ENCODE data around the gene SLC33A1.
"Not testable (repeated sequence)": the region's sequence is repeated elsewhere in the genome, so short reads cannot be mapped to it uniquely, and the experiment has no call there.

Gene SLC33A1

DNA sequence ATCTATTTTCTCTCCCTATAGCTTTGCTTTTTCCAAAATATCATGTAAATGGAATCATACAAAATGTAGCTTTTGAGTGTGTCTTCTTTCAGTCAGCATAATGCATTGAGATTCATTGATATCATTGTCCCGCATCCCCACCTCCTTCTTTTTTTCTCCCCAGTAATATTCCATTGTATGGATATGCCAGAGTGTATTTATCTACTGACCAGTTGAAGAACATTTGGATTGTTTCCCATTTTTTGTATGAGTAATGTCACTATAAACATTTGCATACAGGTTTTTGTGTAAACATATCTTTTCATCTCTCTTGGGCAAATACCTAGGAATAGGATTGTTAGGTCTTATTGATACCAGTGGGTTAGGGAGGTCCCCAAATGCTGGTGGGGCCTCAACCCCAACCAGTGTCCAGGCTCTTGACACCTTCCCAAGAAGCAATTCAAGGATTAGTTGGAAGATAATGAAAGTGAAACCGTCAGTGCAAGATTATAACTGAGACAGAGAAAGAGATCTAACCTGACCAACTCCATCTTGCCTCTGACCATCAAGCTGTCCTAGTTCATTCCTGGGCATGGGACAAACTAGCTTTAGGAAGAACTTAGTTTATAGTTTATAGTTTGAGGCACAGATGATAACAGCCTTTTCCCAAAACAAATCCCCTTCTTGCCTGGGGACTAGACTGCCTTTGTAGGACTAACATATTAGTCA is 7.4 kb upstream of the SLC33A1 start:
- DNase-seq (ENCODE audit: low spot score), result no peak

DNA sequence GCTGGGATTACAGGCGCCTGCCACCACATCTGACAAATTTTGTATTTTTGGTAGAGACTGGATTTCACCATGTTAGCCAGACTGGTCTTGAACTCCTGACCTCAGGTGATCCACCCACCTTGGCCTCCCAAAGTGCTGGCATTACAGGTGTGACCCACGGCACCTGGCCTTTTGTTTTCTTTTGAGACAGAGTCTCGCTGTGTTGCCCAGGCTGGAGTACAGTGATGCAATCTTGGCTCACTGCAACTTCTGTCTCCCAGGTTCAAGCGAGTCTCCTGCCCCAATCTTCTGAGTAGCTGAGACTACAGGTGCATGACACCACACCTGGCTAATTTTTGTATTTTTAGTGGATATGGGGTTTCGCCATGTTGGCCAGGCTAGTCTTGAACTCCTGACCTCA is 6.2 kb upstream of the SLC33A1 start:
- DNase-seq (ENCODE audit: low spot score), result not testable (repeated sequence)

DNA sequence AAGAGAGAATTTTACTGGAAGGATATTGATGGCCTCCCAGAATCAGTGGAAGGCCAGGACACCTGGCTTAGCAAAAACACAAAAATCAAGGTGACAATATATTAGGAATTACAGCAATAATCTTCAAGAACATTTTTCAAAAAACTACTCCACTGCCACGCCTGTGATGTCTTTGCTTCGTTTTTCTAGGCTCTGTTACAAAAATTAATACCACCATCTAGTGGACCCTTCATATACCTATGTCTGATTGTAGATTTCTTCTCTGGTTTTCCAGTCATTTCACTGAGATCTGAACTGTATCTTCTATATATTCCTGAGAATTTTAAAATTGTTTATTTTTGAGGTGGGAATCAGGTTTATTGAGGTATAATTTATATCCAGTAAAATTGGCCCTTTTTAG is 5.6 kb upstream of the SLC33A1 start:
- DNase-seq (ENCODE audit: low spot score), result no peak

DNA sequence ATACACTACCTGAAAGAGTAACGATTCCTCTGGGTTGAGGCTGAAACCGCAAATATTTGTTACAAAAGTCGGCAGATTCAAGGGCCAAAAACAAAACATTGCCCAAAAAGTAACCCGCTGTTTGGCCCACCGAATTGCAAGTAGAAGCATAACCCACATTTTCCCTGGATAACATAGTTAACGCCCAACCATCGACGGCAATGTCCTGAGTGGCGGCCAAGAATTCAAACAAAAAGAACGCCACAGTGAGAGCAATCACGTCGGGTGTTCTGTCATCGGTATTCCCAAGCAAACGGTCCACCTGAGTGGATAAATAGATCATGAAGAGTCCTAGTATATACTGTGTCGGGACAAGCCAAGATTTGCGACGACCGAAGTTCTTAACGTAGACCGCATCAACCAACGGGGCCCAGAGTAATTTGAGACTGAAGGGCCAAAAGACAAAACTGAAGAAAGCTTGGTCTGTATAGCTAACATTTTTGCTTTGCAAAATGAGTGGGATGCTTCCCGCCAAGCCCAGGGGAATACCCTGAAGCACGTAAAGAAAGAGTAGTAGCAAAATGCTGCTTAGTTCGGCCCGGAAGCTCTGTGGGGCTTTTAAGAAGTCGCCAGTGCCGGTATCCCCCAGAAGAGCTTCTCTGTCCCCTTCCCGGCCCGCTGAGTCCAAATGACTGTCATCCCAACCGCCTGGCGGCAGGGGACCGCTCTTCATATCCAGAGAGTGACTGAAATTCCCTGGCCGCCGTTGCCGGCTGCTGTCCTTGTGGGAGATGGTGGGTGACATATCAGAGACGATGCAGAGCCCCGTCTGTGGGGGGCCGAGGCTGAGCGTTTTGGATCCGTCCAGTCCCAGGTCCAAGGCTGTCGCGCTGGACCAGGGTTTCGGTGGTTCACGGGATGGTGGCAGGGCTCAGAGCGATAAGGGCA is 750 bp downstream of the SLC33A1 start:
- peak; percentile 7 for DNase-seq (ENCODE audit: low spot score)

DNA sequence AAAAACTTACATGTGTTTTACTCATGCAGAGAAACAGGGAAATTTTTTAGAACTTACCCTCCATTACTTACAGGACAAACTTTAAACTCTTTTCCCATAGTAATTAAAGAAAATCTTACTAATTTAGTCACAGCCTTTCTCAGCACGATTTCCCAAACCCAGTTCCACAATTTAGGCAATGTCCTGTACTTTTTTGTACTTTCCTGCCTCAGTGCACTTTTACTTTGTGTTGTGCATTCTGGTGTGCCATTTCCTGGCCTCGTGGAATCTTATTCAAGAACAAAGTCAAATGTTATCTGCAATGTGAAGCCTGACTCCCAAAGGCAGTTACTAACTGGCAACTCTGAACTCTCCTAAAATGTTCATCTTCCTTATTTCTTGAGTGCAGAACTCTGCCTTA is 1.9 kb downstream of the SLC33A1 start:
- DNase-seq (ENCODE audit: low spot score), result no peak

DNA sequence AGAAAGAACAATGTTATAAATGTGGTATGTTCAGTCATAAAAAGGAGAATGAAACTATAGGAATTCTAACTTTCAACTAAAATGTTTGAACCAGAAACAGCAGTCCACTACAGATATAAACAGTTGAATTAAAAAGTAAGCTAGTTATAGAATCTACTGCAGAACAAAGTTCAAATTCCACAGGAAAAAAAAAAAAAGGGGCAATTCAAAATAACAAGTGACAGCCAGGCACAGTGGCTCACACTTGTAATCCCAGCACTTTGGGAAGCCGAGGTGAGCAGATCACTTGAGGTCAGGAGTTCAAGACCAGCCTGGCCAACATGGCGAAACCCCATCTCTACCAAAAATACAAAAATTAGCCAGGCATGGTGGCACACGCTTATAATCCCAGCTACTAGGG is 4.8 kb downstream of the SLC33A1 start:
- DNase-seq (ENCODE audit: low spot score), result not testable (repeated sequence)

DNA sequence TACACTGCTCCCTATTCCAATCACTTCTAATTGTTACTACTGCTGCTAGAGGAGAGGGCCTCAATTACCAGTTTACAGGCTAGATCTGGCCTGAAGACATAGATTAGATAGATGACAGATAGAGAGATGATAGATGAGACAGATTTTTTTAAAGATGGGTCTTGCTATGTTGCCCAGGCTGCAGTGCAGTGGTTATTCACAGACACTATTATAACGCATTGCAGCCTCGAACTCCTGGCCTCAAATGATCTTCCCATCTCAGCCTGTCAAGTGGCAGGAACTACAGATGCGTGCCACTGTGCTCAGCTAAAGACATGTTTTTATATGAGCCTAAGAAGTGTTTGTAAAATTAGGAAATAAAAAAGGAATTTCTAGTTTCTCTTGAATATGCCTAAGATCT is 6.2 kb downstream of the SLC33A1 start:
- no peak for DNase-seq (ENCODE audit: low spot score)

DNA sequence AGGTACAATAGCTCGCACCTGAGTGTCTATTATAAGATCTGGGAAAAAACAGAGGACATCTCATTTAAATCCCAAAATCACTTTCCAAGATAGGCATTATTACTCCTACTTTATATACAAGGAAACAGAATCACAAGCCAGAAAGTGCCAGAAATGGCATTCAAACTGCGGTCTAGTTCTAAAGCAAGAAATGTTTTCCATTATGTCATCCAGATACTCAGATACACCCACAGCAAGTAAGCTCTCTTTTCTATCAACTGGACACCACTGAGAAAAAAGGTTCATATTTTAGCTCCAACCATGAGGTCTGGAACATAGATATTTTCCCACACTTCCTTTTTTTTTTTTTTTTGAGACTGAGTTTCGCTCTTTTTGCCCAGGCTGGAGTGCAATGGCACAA is 8.1 kb downstream of the SLC33A1 start:
- no peak for DNase-seq (ENCODE audit: low spot score)

DNA sequence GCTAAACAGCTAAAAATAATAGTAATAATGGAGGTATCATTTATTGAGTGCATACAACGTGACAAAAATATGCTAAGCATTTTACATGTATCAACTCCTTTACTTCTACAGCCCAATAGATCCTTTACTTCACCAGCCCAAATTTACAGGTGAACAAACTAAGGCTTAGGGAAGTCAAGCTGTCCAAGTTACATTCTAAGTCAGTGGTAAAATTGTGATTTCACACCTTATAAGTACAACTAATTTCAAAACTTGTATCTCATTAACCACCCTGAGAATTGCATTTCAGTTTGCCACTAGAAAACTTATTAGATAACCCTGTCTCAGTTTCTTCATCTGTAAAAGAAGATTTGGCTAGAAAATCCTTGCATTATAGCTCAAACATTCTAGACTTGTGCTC is 10.7 kb downstream of the SLC33A1 start:
- DNase-seq (ENCODE audit: low spot score), result no peak

DNA sequence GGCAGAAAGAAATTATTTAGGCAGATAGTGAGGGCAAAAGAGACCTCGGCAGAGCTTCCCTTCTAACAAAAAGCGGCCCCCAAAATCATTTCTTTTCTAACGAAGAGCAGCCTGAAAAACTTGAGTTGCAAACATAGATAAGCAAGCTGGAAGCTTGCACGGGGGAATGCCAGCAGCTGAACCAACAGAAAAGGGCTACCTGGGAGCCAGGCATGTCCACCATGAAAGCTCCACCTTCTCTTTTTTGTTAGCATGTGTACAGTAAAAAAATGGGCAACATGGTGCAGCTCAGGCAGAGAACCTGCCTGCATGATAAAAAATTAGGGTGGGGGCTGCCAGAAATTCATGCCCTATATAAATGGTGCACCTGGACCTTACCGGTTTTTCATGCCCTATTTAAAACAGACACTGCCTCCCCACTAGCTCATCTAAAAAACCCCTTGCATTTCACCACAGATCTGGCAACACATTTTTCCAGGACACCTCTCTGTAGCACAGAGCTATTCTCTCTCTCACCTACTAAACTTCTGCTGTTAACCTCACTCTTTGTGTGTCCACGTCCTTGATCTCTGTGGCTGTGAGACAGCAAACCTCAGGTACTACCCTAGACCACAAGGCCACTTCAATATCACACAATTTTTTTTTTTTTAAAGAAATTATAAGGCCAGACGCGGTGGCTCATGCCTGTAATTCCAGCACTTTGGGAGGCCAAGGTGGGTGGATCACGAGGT is 18.7 kb downstream of the SLC33A1 start:
- no peak for DNase-seq (ENCODE audit: low spot score)

DNA sequence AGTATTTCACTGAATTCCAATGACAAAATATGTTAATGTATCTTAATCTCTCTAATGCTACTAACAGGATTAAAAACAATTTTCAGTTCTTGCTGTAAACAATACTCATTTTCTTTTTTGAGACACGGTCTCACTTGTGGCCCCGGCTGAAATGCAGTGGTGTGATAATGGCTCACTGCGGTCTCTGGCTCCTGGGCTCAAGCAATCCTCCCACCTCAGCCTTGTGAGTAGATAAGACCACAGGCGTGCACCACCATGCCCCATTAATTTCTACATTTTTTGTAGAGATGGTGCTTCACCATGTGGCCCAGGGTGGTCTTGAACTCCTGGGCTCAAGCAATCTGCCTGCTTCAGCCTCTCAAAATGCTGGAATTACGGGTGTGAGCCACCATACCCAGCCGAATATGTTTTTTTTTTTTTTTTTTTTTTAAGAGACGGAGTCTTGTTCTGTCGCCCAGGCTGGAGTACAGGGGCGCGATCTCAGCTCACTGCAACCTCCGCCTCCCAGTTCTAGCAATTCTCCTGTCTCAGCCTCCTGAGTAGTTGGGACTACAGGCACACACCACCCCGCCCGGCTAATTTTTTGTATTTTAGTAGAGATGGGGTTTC is 25.6 kb downstream of the SLC33A1 start:
- not testable (repeated sequence) for DNase-seq (ENCODE audit: low spot score)

DNA sequence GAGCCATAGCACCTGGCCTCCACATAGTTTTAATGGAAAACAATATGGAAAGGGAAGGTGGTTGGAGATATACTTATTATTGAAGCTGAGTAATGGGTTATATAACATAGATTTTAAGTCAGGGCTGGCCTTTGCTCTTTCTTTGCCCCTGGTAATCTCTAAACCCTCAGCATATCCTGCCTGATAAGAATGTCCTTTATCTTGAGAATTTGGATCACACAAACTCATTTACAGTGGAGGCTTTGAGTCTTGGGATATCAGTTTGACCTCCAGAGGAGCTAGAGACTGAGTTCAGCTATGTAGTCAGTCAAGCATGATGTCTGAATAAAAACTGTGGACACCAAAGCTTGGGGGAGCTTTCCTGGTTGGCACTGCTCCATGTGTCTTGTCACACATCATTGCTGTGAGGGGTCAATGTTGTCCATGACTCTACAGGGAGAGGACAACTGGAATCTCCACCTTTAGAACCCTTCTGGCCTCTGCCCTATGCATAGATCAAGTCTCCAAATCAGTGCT is 39.1 kb downstream of the SLC33A1 start:
- no peak for DNase-seq (ENCODE audit: low spot score)

DNA sequence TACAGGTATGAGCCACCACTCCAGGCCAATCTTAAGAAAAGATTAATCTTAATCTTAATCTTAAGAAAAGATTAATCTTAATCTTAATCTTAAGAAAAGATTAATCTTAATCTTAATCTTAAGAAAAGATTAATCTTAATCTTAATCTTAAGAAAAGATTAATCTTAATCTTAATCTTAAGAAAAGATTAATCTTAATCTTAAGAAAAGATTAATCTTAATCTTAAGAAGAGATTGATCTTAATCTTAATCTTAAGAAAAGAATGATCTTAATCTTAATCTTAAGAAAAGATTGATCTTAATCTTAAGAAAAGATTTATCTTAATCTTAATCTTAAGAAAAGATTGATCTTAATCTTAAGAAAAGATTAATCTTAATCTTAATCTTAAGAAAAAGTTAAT is 41.0 kb downstream of the SLC33A1 start:
- DNase-seq (ENCODE audit: low spot score), result not testable (repeated sequence)

DNA sequence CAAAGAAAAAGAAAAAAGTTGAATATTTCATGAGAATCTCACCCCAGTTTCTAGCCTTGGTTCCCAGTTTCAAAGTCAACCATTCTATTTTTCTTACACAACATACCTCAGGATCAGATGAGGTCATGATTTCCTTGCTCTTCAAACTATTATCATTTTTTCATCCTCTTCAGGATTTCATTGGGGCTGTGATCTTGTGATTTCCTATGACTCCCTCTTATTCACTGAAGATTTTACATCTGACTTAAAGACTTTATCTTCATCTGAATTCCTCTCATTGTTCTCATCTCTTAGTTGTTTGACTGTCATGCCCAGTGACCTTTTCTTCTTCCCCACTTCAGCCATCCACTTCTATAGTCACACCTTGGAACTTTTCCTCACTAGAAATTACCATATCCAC is 45.0 kb downstream of the SLC33A1 start:
- no peak for DNase-seq (ENCODE audit: low spot score)

DNA sequence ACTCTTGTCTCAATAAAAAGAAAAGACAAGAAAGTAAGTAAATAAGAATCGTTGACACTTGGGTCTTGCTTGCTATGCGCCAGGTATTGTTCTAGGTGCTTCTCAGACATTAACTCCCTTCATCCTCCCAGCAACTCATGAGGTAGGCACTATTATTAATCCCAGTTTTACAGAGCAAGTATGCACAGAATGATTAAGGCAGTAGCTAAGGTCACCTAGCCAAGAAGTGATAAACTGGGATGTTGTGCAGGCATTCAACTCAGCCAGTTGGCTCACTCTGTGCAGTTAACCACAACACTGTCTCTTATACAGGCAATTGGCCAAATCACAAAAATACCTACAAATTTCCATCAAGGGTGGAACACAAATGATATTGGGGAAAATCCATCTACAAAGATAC is 46.4 kb downstream of the SLC33A1 start:
- DNase-seq (ENCODE audit: low spot score), result no peak

DNA sequence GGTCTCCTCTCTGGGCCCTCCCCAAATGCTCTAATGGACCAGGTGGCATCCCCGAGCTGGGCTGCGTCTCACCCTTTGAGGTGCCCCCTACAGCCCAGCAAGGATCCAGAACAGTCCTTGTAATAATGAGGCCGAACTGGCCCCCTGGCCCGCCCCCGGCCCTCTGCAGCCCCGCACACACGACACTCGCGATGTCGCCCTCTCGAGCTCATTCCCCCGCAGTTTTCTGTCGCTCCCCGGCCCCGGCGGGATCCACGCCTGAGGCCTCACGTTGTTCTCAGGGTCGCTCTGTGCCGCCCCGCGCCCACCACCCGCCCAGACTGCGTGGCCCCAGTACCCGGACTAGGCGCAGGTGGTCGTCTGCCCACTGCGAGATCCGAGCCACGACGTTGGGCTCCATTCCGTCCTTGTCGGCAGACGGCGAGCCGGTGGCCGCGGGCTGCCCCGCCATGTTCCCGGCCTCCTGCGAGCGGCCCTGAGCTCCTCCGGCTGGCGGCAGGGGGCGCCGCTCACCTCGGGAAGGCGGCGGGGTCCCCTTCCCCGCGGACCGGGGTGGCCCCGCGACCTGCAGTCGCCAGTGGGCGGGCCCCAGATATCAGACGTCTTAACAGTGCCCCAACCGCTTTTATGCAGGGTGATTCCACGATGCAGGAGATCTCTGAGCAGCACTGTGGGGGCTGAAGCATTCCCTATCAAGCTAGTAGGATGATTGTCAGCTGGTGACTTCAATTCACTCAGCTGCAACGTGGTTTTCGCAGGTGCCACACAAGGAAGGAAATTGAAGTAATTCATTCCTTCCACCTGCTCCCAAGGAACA is 48.2 kb downstream of the SLC33A1 start, which contains the start of gene C3orf33:
Gene C3orf33, minus strand, starts transcription at position 477 of the 817 bp plus-strand sequence. Its CDS starts 26 bp downstream, at position 451.
- peak; percentile 77 for DNase-seq (ENCODE audit: low spot score)

DNA sequence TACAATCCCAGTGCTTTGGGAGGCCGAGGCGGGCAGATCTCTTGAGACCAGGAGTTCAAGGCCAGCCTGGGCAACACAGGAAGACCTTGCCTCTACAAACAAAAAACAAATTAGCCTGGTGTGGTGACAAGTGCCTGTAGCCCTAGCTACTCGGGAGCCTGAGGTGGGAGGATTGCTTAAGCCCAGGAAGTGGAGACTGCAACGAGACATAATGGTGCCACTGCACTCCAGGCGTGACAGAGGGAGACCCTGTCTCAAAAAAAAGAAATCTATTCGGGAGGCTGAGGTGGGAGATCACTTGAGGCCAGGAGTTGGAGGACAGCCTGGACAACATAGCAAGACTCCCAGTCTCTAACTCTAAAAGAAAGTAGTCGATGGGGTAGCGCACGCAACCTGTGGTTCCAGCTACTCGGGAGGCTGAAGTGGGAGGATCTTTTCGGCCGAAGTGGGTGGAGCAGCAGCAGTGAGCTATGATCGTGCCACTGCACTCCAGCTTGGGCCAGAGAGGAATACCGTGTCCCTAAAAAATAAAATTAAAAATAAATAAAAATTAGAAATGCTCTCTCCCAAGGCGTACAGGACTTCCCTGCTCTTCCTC is 48.9 kb downstream of the SLC33A1 start:
- peak; percentile 2 for DNase-seq (ENCODE audit: low spot score)

DNA sequence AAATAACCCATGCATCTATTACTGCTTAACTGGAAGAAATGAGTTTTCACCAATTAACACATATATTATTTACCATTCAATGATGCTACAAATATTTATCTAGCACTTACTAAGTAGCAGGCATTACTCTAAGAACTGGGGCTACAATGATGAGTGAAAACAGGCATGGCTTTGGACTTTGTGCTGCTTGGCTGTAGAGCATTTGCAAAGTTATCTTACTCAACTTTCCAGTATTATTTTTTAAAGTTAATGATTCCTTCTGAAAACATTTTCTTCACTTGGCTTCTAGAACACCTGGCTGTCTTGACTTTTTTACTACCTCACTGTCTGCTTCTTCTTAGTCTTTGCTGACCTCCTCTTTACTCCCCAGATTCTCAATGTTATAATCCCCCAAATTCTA is 49.9 kb downstream of the SLC33A1 start:
- DNase-seq (ENCODE audit: low spot score), result no peak

DNA sequence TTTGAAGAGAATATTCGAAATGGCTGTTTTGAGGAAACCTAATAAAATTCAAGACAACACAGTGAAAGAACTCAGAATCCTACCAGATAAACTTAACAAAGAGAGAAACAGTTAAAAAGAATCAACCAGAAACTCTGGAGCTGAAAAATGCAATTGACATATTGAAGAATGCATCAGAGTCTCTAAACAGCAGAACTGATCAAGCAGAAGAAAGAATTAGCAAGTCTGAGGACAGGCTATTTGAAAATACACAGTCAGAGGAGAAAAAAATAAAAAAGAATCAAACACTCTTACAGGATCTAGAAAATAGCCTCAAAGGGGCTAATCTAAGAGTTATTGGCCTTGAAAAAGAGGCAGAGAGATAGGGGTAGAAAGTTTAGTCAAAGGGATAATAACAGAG is 61.7 kb downstream of the SLC33A1 start:
- DNase-seq (ENCODE audit: low spot score), result no peak

DNA sequence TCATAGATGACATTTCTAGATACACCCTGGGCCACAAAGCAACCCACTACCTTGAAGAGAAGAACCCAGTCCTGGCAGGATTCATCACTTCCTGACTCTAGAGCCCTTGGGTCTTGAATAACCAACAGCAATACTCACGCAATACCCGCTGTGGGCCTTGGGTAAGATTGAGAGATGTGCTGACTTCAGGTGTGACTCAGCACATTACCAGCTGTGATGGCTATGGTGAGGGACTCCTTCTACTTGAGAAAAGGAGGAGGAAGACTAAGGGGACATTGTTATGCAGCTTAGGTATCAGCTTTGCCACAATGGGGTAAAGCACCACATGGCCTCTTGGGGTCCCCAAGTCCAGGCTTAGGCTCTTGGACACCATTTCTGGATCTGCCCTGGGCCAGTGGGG is 63.0 kb downstream of the SLC33A1 start:
- no peak for DNase-seq (ENCODE audit: low spot score)
